H1 (cell line): ENCODE data around the gene NEDD9. TPM values are rescaled to one million over a fixed set of nuclear protein-coding genes. Genes with fewer than 3 reads are reported as not detected.

Experiments used
- CTCF ChIA-PET: fragments of 300-600 bp; sonication (Branson Sonifier 250); formaldehyde crosslinking; loops from one replicate; lab custom pipeline; 2021; ENCODE audit not compliant: partially characterized antibody; lab: Charles Lee
- POLR2A ChIA-PET: fragments of 300-600 bp; sonication (Branson Sonifier 250); formaldehyde crosslinking; loops from one replicate; lab custom pipeline; 2021; ENCODE audit warnings: inconsistent platforms; ENCODE audit not compliant: partially characterized antibody; lab: Charles Lee
- DNase-seq, 2 experiments: peaks; one replicate each; pipeline versions ENCODE4 v3.0.0 to v3.0.0-alpha.2; 2010 to 2022; ENCODE audit warnings: low spot score in 2 of 2, low read depth in 1 of 2, mixed read lengths in 1 of 2
- FAIRE-seq: peaks from 2 replicates; lab custom pipeline; 2011; peaks lifted over from hg19 to GRCh38; lab: Jason Lieb, UNC
- H2AFZ ChIP-seq: 2 replicates; pipeline ENCODE4 v1.8.1; 2012; ENCODE audit warnings: low read length, inconsistent platforms
- H2AK5ac ChIP-seq: 2 replicates; pipeline ENCODE4 v1.6.1; 2013; ENCODE audit warnings: low read depth, low read length
- H2BK120ac ChIP-seq: replicated peaks from 2 replicates; pipeline ENCODE3; 2013; ENCODE audit warnings: low read depth, low read length, inconsistent platforms
- H2BK12ac ChIP-seq: 2 replicates; pipeline ENCODE4 v1.6.1; 2013; ENCODE audit warnings: low read depth, low read length
- H2BK15ac ChIP-seq: 2 replicates; pipeline ENCODE4 v1.6.1; 2013; ENCODE audit warnings: low read length
- H2BK20ac ChIP-seq: 2 replicates; pipeline ENCODE4 v1.6.1; 2013; ENCODE audit warnings: low read length
- H2BK5ac ChIP-seq: 2 replicates; pipeline ENCODE4 v1.6.1; 2013; ENCODE audit warnings: low read depth, low read length
- H3K14ac ChIP-seq: 2 replicates; pipeline ENCODE4 v1.6.1; 2013; ENCODE audit warnings: inconsistent platforms; ENCODE audit not compliant: insufficient read length
- H3K18ac ChIP-seq: 2 replicates; pipeline ENCODE4 v1.6.1; 2013; ENCODE audit warnings: low read length; ENCODE audit errors: extremely low read depth
- H3K23ac ChIP-seq: 2 replicates; pipeline ENCODE4 v1.6.1; 2013; ENCODE audit warnings: inconsistent platforms; ENCODE audit not compliant: insufficient read length
- H3K23me2 ChIP-seq: 2 replicates; pipeline ENCODE4 v1.6.1; 2013; ENCODE audit warnings: low read depth, low read length
- H3K27ac ChIP-seq: 2 replicates; pipeline ENCODE4 v1.6.1; 2011; ENCODE audit warnings: low read depth, low read length, inconsistent platforms
- H3K27me3 ChIP-seq, 4 experiments: replicated peaks in 1 of 4; 1 replicate in 1 of 4; 2 replicates in 3 of 4; pipeline versions ENCODE4 v1.6.1 to v1.8.1; 2011 to 2013; ENCODE audit warnings: low read length in 3 of 4, mild to moderate bottlenecking in 3 of 4, inconsistent platforms in 2 of 4, mixed read lengths in 2 of 4, moderate library complexity in 1 of 4; ENCODE audit not compliant: control insufficient read depth in 3 of 4, insufficient read depth in 3 of 4; ENCODE audit errors: extremely low read depth in 1 of 4
- H3K36me3 ChIP-seq, 4 experiments: 2 replicates each; pipeline versions ENCODE4 v1.6.1 to v1.8.1; 2011 to 2013; ENCODE audit warnings: mild to moderate bottlenecking in 4 of 4, low read length in 3 of 4, moderate library complexity in 2 of 4, control low read depth in 1 of 4, inconsistent platforms in 1 of 4; ENCODE audit not compliant: insufficient read depth in 4 of 4, control insufficient read depth in 2 of 4
- H3K4ac ChIP-seq: replicated peaks from 2 replicates; pipeline ENCODE3; 2013; ENCODE audit warnings: low read length, low read depth, mixed read lengths, inconsistent platforms; ENCODE audit not compliant: insufficient read length
- H3K4me1 ChIP-seq, 4 experiments: replicated peaks in 1 of 4; 1 replicate in 1 of 4; 2 replicates in 3 of 4; pipeline versions ENCODE4 v1.6.1 to v1.8.1; 2011 to 2013; ENCODE audit warnings: low read length in 3 of 4, inconsistent platforms in 2 of 4, mixed read lengths in 1 of 4; ENCODE audit not compliant: insufficient read depth in 4 of 4, control insufficient read depth in 3 of 4
- H3K4me2 ChIP-seq, 2 experiments: 2 replicates each; pipeline versions ENCODE4 v1.6.1 to v1.8.1; 2011 to 2013; ENCODE audit warnings: low read depth in 2 of 2, low read length in 2 of 2, control low read depth in 1 of 2, inconsistent platforms in 1 of 2, mild to moderate bottlenecking in 1 of 2; ENCODE audit not compliant: insufficient read depth in 1 of 2
- H3K4me3 ChIP-seq, 4 experiments: fragments of 200-600, 300-600 bp in 1 of 4; sonication (generic), shearing (Covaris generic), sonication (Bioruptor Twin) in 1 of 4; 2 replicates each; pipeline versions ENCODE4 v1.5.1 to v1.8.1; 2011 to 2016; ENCODE audit warnings: low read length in 4 of 4, low read depth in 3 of 4, control low read depth in 2 of 4, inconsistent platforms in 2 of 4, mild to moderate bottlenecking in 2 of 4, mixed read lengths in 1 of 4, moderate library complexity in 1 of 4; ENCODE audit not compliant: insufficient read depth in 2 of 4; ENCODE audit errors: extremely low read depth in 1 of 4
- H3K56ac ChIP-seq: replicated peaks from 2 replicates; pipeline ENCODE3; 2013; ENCODE audit warnings: low read depth, mild to moderate bottlenecking, mixed read lengths, low read length, inconsistent platforms; ENCODE audit not compliant: insufficient read length
- H3K79me1 ChIP-seq: 2 replicates; pipeline ENCODE4 v1.6.1; 2013; ENCODE audit warnings: low read depth, low read length, control low read depth
- H3K79me2 ChIP-seq, 2 experiments: 2 replicates each; pipeline versions ENCODE4 v1.6.1 to v1.8.1; 2012 to 2013; ENCODE audit warnings: low read length in 2 of 2, mild to moderate bottlenecking in 2 of 2, inconsistent platforms in 1 of 2; ENCODE audit not compliant: insufficient read depth in 2 of 2, control insufficient read depth in 1 of 2
- H3K9ac ChIP-seq, 4 experiments: replicated peaks in 1 of 4; 1 replicate in 1 of 4; 2 replicates in 3 of 4; pipeline versions ENCODE4 v1.6.1 to v1.8.1; 2011 to 2013; ENCODE audit warnings: low read depth in 3 of 4, low read length in 3 of 4, control low read depth in 2 of 4, mild to moderate bottlenecking in 2 of 4, moderate library complexity in 2 of 4, inconsistent platforms in 1 of 4; ENCODE audit errors: extremely low read depth in 1 of 4
- H3K9me3 ChIP-seq, 2 experiments: 2 replicates each; pipeline versions ENCODE4 v1.6.1 to v1.8.1; 2012 to 2013; ENCODE audit warnings: mild to moderate bottlenecking in 2 of 2, moderate library complexity in 2 of 2, control low read depth in 1 of 2, inconsistent platforms in 1 of 2, low read depth in 1 of 2, low read length in 1 of 2, mixed read lengths in 1 of 2; ENCODE audit not compliant: insufficient read depth in 2 of 2
- H4K20me1 ChIP-seq, 2 experiments: replicated peaks in 1 of 2; 2 replicates each; pipeline versions ENCODE3 to v1.8.1; 2011 to 2013; ENCODE audit warnings: inconsistent platforms in 2 of 2, low read length in 2 of 2, mild to moderate bottlenecking in 1 of 2; ENCODE audit not compliant: insufficient read depth in 2 of 2, control insufficient read depth in 1 of 2
- H4K5ac ChIP-seq: 2 replicates; pipeline ENCODE4 v1.6.1; 2013; ENCODE audit warnings: low read length, low read depth, mixed read lengths, inconsistent platforms; ENCODE audit not compliant: insufficient read length
- H4K8ac ChIP-seq: 2 replicates; pipeline ENCODE4 v1.8.0; 2013; ENCODE audit warnings: mild to moderate bottlenecking, moderate library complexity, low read length, inconsistent platforms; ENCODE audit not compliant: insufficient read depth; ENCODE audit errors: extremely low read depth
- H4K91ac ChIP-seq: replicated peaks from 2 replicates; pipeline ENCODE3; 2013; ENCODE audit warnings: low read length, mixed read lengths, inconsistent platforms; ENCODE audit not compliant: insufficient read length
- GABPA ChIP-seq: IDR thresholded peaks from 2 replicates; pipeline ENCODE4 v1.6.1; 2011; ENCODE audit warnings: mild to moderate bottlenecking, low read length, moderate library complexity, borderline replicate concordance; ENCODE audit not compliant: insufficient read depth
- POLR2A ChIP-seq, 2 experiments: IDR thresholded peaks; 1 replicate in 1 of 2; 2 replicates in 1 of 2; pipeline ENCODE4 v1.6.1; 2011; ENCODE audit warnings: low read depth in 2 of 2, low read length in 2 of 2, mild to moderate bottlenecking in 2 of 2; ENCODE audit errors: control extremely low read depth in 1 of 2
- SUZ12 ChIP-seq: fragments of 200-600 bp; sonication (generic); IDR thresholded peaks from 2 replicates; pipeline ENCODE4 v1.6.1; 2012; ENCODE audit warnings: mild to moderate bottlenecking, inconsistent platforms, low read length, moderate library complexity, mixed read lengths
- TBP ChIP-seq: IDR thresholded peaks from 2 replicates; pipeline ENCODE4 v1.6.1; 2011; ENCODE audit warnings: low read depth, low read length, improper control_type of control experiment
- YY1 ChIP-seq: IDR thresholded peaks from 2 replicates; pipeline ENCODE4 v1.6.1; 2011; ENCODE audit warnings: low read depth, mild to moderate bottlenecking, low read length
- WGBS, 2 experiments: shearing (Covaris generic) in 1 of 2; methylation state at CpG; one replicate each; pipeline versions ENCODE4 v1.1.6 to v1.1.7; 2013 to 2015; ENCODE audit warnings: low lambda C conversion rate in 2 of 2, mixed read lengths in 2 of 2, inconsistent platforms in 1 of 2, low coverage in 1 of 2, missing lambda C conversion rate in 1 of 2; ENCODE audit not compliant: insufficient replicate concordance in 2 of 2, insufficient coverage in 1 of 2, insufficient read length in 1 of 2; ENCODE audit errors: extremely low coverage in 1 of 2, missing lambda C conversion rate in 1 of 2; 5-methylcytosine and 5-hydroxymethylcytosine counted together
- polyA plus RNA-seq, 7 experiments: library from polyadenylated mRNA; depleted of rRNA in 3 of 7; stranded (reverse) in 5 of 7; unstranded in 2 of 7; fragments of >200 nt in 5 of 7; fragments of 200-250 nt in 2 of 7; gene quantifications; 1 replicate in 5 of 7; 2 replicates in 1 of 7; 4 replicates in 1 of 7; pipeline versions ENCODE4 v1.2.1 to v1.2.3, GENCODE V29; 2011 to 2013; ENCODE audit warnings: missing spikeins in 2 of 7, mixed read lengths in 2 of 7
- total RNA-seq: library from RNA; stranded (reverse); fragmentation: NEBNext Ultra II Directional; extraction: Animal tissue kit (Norgen Biotek cat#: 25700); gene quantifications from 2 replicates; pipeline ENCODE4 v1.2.1, GENCODE V29; 2021

The NEDD9 gene
- total and polyA plus RNA-seq, 2 of the 8 experiments (the other 6 are each of a cell fraction or from before 2014, with no cell fraction given) = 3.6 to 12.0 TPM

DNA sequence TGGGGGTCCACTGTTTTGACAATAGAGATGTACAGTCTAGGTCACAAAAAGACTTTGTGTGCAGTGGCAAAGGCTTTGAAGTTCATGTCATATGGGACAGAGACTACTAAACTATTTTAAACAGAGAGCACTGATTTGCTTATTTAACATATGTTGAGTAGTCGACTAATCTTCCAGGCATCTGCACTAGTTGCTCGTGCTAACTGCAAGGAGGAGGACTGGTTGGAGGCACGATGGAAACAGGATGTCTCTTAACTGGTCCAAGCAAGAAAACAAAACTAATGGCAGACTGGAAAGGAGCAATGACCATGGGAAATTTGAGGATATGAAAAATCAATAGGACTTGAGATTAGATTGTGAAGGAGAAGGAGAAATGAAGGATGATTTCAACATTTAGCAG lies 92.4 kb downstream of the NEDD9 start:
- Histone ChIP-seq H2BK20ac (no peak overlapping the region), H3K4me1 (peaks cover 1 to 3% (median 2%) of the 10 kb centered on the region in 4 experiments; a peak in 3 of 7 replicates), H2AK5ac (no peak overlapping the region), H2BK120ac (no peak overlapping the region), H3K14ac (no peak overlapping the region), H3K79me2 (no peaks in the 10 kb centered on the region), H4K20me1 (no peaks in the 10 kb centered on the region), H3K23me2 (no peaks in the 10 kb centered on the region), H4K8ac (no peak overlapping the region), H4K91ac (no peak overlapping the region), H3K23ac (no peak overlapping the region), H3K4ac (no peak overlapping the region), H3K4me3 (no peak overlapping the region), H3K56ac (no peak overlapping the region), H3K9ac (no peak overlapping the region), H3K9me3 (no peaks in the 10 kb centered on the region), H2BK15ac (no peak overlapping the region), H2BK5ac (no peak overlapping the region), H2BK12ac (no peak overlapping the region), H3K27ac (no peak overlapping the region), H4K5ac (no peak overlapping the region), H3K79me1 (no peaks in the 10 kb centered on the region), H3K4me2 (no peak overlapping the region), H3K36me3 (peaks cover 0 to 6% (median 2%) of the 10 kb centered on the region in 4 experiments; a peak in 4 of 8 replicates), H3K27me3 (no peaks in the 10 kb centered on the region), H3K18ac (no peak overlapping the region), H2AFZ (no peak overlapping the region)
- TF ChIP-seq GABPA (no peak), TBP (no peak), YY1 (no peak), SUZ12 (no peak), POLR2A (IDR thresholded peaks at IDR 0.05; ENCODE audit: control extremely low read depth in 1 of 2, low read depth in 2 of 2, low read length in 2 of 2) (no peak)
- POLR2A ChIA-PET = no interaction called here
- DNase-seq (no peak), FAIRE-seq (no peak)
- WGBS, 2 experiments = 82% methylated on average over 3 of the region's 3 CpGs; no CpG with 5 or more reads in 1 of the 2 experiments
- CTCF ChIA-PET = interaction anchor here (0.7 to 1.0 kb wide), 2 partner anchors 101 to 214 kb away, joined by 3 to 4 read pairs; no protein-coding TSS in a partner anchor
